ENCODE measurements around the gene ARNT2. TPM values are rescaled to one million over a fixed set of nuclear protein-coding genes. Genes with fewer than 3 reads are reported as not detected.

ARNT2 gene
- total and polyA plus RNA-seq, 2 experiments from 2014 or later, result 4.6 to 11.6 TPM

DNA sequence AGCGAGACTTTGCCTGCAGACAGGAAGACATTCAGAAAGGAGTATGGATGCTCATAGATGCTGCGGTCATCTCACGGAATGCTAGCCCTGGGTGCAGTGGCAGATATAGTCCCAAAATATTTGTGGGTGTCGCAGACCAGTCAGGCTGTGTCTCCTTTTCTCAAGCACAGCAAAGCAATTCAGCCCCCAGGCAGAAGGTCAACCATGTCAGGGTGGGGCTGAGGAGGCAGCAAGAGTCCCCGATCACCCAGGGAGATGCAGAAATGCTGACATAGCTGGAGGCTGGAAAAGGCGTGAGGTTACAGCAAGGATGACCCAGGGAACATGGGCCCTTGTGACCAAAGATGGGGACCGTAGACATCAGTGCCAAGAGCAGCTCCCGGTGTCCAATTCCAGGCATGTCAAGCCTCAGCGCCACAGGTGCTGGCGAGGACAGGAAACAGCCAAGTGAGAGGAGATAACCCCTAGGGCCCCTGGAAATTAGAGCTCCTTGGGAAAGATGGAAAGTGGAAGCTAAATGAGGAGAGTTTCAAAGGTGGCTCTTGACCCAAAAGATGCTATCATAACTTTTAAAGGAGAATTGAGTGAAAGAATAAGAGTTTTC is 209.7 kb downstream of the ARNT2 start (continued):
- TF ChIP-seq, protein P1, sequence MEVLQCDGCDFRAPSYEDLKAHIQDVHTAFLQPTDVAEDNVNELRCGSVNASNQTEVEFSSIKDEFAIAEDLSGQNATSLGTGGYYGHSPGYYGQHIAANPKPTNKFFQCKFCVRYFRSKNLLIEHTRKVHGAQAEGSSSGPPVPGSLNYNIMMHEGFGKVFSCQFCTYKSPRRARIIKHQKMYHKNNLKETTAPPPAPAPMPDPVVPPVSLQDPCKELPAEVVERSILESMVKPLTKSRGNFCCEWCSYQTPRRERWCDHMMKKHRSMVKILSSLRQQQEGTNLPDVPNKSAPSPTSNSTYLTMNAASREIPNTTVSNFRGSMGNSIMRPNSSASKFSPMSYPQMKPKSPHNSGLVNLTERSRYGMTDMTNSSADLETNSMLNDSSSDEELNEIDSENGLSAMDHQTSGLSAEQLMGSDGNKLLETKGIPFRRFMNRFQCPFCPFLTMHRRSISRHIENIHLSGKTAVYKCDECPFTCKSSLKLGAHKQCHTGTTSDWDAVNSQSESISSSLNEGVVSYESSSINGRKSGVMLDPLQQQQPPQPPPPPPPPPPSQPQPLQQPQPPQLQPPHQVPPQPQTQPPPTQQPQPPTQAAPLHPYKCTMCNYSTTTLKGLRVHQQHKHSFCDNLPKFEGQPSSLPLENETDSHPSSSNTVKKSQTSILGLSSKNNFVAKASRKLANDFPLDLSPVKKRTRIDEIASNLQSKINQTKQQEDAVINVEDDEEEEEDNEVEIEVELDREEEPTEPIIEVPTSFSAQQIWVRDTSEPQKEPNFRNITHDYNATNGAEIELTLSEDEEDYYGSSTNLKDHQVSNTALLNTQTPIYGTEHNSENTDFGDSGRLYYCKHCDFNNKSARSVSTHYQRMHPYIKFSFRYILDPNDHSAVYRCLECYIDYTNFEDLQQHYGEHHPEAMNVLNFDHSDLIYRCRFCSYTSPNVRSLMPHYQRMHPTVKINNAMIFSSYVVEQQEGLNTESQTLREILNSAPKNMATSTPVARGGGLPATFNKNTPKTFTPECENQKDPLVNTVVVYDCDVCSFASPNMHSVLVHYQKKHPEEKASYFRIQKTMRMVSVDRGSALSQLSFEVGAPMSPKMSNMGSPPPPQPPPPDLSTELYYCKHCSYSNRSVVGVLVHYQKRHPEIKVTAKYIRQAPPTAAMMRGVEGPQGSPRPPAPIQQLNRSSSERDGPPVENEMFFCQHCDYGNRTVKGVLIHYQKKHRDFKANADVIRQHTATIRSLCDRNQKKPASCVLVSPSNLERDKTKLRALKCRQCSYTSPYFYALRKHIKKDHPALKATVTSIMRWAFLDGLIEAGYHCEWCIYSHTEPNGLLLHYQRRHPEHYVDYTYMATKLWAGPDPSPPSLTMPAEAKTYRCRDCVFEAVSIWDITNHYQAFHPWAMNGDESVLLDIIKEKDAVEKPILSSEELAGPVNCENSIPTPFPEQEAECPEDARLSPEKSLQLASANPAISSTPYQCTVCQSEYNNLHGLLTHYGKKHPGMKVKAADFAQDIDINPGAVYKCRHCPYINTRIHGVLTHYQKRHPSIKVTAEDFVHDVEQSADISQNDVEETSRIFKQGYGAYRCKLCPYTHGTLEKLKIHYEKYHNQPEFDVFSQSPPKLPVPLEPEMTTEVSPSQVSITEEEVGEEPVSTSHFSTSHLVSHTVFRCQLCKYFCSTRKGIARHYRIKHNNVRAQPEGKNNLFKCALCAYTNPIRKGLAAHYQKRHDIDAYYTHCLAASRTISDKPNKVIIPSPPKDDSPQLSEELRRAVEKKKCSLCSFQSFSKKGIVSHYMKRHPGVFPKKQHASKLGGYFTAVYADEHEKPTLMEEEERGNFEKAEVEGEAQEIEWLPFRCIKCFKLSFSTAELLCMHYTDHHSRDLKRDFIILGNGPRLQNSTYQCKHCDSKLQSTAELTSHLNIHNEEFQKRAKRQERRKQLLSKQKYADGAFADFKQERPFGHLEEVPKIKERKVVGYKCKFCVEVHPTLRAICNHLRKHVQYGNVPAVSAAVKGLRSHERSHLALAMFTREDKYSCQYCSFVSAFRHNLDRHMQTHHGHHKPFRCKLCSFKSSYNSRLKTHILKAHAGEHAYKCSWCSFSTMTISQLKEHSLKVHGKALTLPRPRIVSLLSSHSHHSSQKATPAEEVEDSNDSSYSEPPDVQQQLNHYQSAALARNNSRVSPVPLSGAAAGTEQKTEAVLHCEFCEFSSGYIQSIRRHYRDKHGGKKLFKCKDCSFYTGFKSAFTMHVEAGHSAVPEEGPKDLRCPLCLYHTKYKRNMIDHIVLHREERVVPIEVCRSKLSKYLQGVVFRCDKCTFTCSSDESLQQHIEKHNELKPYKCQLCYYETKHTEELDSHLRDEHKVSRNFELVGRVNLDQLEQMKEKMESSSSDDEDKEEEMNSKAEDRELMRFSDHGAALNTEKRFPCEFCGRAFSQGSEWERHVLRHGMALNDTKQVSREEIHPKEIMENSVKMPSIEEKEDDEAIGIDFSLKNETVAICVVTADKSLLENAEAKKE (CRISPR knock-in tag; IDR thresholded peaks at IDR 0.05), result no peak
- TF ChIP-seq REST (IDR thresholded peaks at IDR 0.05; ENCODE audit: unreplicated experiment), result no peak

GRCh38 chr15:80614711-80615360 is 210.7 kb downstream of the ARNT2 start:
- Histone ChIP-seq H2AFZ (no peak overlapping the region), H3K4me1 (ENCODE audit: insufficient read depth) (peaks cover 19% of the 10 kb centered on the region), H3K36me3 (ENCODE audit: insufficient read depth) (no peaks in the 10 kb centered on the region), H3K4me2 (no peak overlapping the region), H3K27me3 (ENCODE audit: insufficient read depth) (no peaks in the 10 kb centered on the region), H3F3A (replicated peaks; ENCODE audit: low read depth) (no peaks in the 10 kb centered on the region), H3K27ac (ENCODE audit: low read depth) (no peak overlapping the region), H3K4me3 (no peak overlapping the region), H4K20me1 (replicated peaks; ENCODE audit: insufficient read depth) (no peaks in the 10 kb centered on the region), H3K79me2 (replicated peaks; ENCODE audit: insufficient read depth) (no peaks in the 10 kb centered on the region), H3K9me2 (ENCODE audit: insufficient read depth) (no peaks in the 10 kb centered on the region)
- H3K27me3 Mint-ChIP-seq (ENCODE audit: insufficient read depth, low read depth, poor library complexity), result peaks cover 4% of the 10 kb centered on the region
- H3K9me3 Mint-ChIP-seq, result no peaks in the 10 kb centered on the region; the same call in 2 of the 3 replicates
- TF ChIP-seq NANOG (IDR thresholded peaks at IDR 0.05; ENCODE audit: borderline replicate concordance), result no peak
- TF ChIP-seq STAT1 (IDR thresholded peaks at IDR 0.05; ENCODE audit: unreplicated experiment), result no peak
- TF ChIP-seq POLR2AphosphoS5 (IDR thresholded peaks at IDR 0.05; ENCODE audit: low read depth), result no peak
- TF ChIP-seq REST (IDR thresholded peaks at IDR 0.05; ENCODE audit: unreplicated experiment), result no peak
- H3K36me3 Mint-ChIP-seq (ENCODE audit: low read depth), result no peaks in the 10 kb centered on the region
- peaks cover 12% of the 10 kb centered on the region for H3K4me1 Mint-ChIP-seq
- DNase-seq (ENCODE audit: low spot score) (no peak), ATAC-seq (no peak)
- no peak overlapping the region for H3K27ac Mint-ChIP-seq
- H3K4me3 Mint-ChIP-seq, result no peak overlapping the region
